ENCODE data around the gene EPN2.

DNA sequence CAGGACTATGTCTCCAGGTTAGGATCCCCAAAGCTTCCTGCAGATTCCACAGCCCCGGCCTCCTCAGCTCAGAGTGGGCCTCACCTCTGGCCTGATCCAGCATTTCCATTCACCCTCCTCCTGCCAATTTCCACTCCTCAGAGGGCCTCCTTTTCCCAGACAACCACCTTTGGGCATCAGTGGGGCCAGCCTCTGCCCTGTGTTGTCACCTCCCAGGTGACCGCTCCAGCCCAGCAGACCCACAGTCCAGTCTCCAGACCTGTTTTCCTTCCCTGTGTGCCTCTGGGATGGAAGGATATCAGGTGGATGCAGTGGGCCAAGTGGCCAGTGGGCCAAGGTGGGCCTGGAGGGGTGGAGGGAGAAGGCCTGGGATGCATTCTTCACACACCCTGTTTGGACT, 92.7 kb downstream of the EPN2 start:
- TF ChIP-seq, protein P1, sequence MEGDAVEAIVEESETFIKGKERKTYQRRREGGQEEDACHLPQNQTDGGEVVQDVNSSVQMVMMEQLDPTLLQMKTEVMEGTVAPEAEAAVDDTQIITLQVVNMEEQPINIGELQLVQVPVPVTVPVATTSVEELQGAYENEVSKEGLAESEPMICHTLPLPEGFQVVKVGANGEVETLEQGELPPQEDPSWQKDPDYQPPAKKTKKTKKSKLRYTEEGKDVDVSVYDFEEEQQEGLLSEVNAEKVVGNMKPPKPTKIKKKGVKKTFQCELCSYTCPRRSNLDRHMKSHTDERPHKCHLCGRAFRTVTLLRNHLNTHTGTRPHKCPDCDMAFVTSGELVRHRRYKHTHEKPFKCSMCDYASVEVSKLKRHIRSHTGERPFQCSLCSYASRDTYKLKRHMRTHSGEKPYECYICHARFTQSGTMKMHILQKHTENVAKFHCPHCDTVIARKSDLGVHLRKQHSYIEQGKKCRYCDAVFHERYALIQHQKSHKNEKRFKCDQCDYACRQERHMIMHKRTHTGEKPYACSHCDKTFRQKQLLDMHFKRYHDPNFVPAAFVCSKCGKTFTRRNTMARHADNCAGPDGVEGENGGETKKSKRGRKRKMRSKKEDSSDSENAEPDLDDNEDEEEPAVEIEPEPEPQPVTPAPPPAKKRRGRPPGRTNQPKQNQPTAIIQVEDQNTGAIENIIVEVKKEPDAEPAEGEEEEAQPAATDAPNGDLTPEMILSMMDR (IDR thresholded peaks at IDR 0.05; ENCODE audit: low read depth, low read length, missing input control) = no peak
- no peak for TF ChIP-seq YY1 (IDR thresholded peaks at IDR 0.05)
- TF ChIP-seq RAD21 (IDR thresholded peaks at IDR 0.05) = no peak
- no peak for TF ChIP-seq EGR1 (IDR thresholded peaks at IDR 0.05; ENCODE audit: low read depth in 2 of 2)
- TF ChIP-seq GABPA (IDR thresholded peaks at IDR 0.05 in 1 of 2, conservative IDR thresholded peaks at IDR 0.05 in 1 of 2) = no peak
- TF ChIP-seq TAF1 (conservative IDR thresholded peaks at IDR 0.05) = no peak
- TF ChIP-seq, protein P2, sequence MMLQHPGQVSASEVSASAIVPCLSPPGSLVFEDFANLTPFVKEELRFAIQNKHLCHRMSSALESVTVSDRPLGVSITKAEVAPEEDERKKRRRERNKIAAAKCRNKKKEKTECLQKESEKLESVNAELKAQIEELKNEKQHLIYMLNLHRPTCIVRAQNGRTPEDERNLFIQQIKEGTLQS (IDR thresholded peaks at IDR 0.05) = no peak
- no peak for TF ChIP-seq JUND (IDR thresholded peaks at IDR 0.05)
- no peak for TF ChIP-seq FOXA1 (IDR thresholded peaks at IDR 0.05)
- no peak for TF ChIP-seq SP1 (IDR thresholded peaks at IDR 0.05)
- TF ChIP-seq, protein P3, sequence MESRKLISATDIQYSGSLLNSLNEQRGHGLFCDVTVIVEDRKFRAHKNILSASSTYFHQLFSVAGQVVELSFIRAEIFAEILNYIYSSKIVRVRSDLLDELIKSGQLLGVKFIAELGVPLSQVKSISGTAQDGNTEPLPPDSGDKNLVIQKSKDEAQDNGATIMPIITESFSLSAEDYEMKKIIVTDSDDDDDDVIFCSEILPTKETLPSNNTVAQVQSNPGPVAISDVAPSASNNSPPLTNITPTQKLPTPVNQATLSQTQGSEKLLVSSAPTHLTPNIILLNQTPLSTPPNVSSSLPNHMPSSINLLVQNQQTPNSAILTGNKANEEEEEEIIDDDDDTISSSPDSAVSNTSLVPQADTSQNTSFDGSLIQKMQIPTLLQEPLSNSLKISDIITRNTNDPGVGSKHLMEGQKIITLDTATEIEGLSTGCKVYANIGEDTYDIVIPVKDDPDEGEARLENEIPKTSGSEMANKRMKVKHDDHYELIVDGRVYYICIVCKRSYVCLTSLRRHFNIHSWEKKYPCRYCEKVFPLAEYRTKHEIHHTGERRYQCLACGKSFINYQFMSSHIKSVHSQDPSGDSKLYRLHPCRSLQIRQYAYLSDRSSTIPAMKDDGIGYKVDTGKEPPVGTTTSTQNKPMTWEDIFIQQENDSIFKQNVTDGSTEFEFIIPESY (IDR thresholded peaks at IDR 0.05) = no peak
- TF ChIP-seq, protein P4, sequence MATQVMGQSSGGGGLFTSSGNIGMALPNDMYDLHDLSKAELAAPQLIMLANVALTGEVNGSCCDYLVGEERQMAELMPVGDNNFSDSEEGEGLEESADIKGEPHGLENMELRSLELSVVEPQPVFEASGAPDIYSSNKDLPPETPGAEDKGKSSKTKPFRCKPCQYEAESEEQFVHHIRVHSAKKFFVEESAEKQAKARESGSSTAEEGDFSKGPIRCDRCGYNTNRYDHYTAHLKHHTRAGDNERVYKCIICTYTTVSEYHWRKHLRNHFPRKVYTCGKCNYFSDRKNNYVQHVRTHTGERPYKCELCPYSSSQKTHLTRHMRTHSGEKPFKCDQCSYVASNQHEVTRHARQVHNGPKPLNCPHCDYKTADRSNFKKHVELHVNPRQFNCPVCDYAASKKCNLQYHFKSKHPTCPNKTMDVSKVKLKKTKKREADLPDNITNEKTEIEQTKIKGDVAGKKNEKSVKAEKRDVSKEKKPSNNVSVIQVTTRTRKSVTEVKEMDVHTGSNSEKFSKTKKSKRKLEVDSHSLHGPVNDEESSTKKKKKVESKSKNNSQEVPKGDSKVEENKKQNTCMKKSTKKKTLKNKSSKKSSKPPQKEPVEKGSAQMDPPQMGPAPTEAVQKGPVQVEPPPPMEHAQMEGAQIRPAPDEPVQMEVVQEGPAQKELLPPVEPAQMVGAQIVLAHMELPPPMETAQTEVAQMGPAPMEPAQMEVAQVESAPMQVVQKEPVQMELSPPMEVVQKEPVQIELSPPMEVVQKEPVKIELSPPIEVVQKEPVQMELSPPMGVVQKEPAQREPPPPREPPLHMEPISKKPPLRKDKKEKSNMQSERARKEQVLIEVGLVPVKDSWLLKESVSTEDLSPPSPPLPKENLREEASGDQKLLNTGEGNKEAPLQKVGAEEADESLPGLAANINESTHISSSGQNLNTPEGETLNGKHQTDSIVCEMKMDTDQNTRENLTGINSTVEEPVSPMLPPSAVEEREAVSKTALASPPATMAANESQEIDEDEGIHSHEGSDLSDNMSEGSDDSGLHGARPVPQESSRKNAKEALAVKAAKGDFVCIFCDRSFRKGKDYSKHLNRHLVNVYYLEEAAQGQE (IDR thresholded peaks at IDR 0.05) = no peak
- no peak for TF ChIP-seq RXRA (IDR thresholded peaks at IDR 0.05)

Measured in liver (tissue), 3 donors.